SU-DHL-6 (cell line): Measurements from ENCODE around the gene HBB.

Source experiments
- H2AFZ ChIP-seq: fragments of 200-600 bp; sonication (generic); 2 replicates; pipeline ENCODE4 v1.6.1; 2014; ENCODE audit warnings: low read depth, mild to moderate bottlenecking, moderate library complexity, mixed read lengths, antibody characterized with exemption, low read length; ENCODE audit not compliant: severe bottlenecking
- H3F3A ChIP-seq: fragments of 200-600 bp; shearing (Covaris generic); 2 replicates; pipeline ENCODE4 v1.6.0; 2016; ENCODE audit warnings: antibody characterized with exemption, mild to moderate bottlenecking; ENCODE audit not compliant: insufficient read depth
- H3K27ac ChIP-seq: fragments of 200-600 bp; sonication (generic); 2 replicates; pipeline ENCODE4 v1.5.1; 2016; ENCODE audit warnings: low read depth, mild to moderate bottlenecking, low read length, moderate library complexity, mixed read lengths
- H3K27me3 ChIP-seq: fragments of 200-600 bp; sonication (generic), shearing (Covaris generic); 2 replicates; pipeline ENCODE4 v1.6.0; 2014; ENCODE audit warnings: mild to moderate bottlenecking, low read length
- H3K36me3 ChIP-seq: fragments of 200-600 bp; sonication (generic); 2 replicates; pipeline ENCODE4 v1.6.1; 2014; ENCODE audit warnings: mild to moderate bottlenecking, low read length, mixed read lengths
- H3K4me2 ChIP-seq: fragments of 300-600, 200-600 bp; shearing (Covaris generic), sonication (generic); 2 replicates; pipeline ENCODE4 v1.6.0; 2014; ENCODE audit warnings: low read length, low read depth, mild to moderate bottlenecking; ENCODE audit not compliant: poor library complexity, severe bottlenecking
- H3K4me3 ChIP-seq: fragments of 200-600 bp; sonication (generic); 2 replicates; pipeline ENCODE4 v1.5.1; 2014; ENCODE audit warnings: antibody characterized with exemption, low read length, mild to moderate bottlenecking, mixed read lengths; ENCODE audit not compliant: insufficient read depth, poor library complexity, severe bottlenecking
- H3K79me2 ChIP-seq: fragments of 200-600 bp; sonication (generic); 2 replicates; pipeline ENCODE4 v1.6.1; 2014; ENCODE audit warnings: mild to moderate bottlenecking, low read length, moderate library complexity; ENCODE audit not compliant: insufficient read depth
- H3K9ac ChIP-seq: fragments of 200-600 bp; sonication (generic); 2 replicates; pipeline ENCODE4 v1.7.0; 2014; ENCODE audit warnings: mild to moderate bottlenecking, low read length
- H3K9me2 ChIP-seq: fragments of 200-600 bp; sonication (generic); replicated peaks from 2 replicates; pipeline ENCODE4 v1.6.1; 2014; ENCODE audit warnings: low read length; ENCODE audit not compliant: insufficient read depth
- H3K9me3 ChIP-seq: fragments of 200-600 bp; sonication (generic); 2 replicates; pipeline ENCODE4 v1.6.1; 2014; ENCODE audit warnings: low read length, mixed read lengths; ENCODE audit not compliant: insufficient read depth
- H4K20me1 ChIP-seq: fragments of 200-600 bp; sonication (generic); 2 replicates; pipeline ENCODE4 v1.6.1; 2014; ENCODE audit warnings: low read depth, mild to moderate bottlenecking, antibody characterized with exemption, low read length, moderate library complexity, mixed read lengths
- EZH2phosphoT487 ChIP-seq: fragments of 200-600 bp; sonication (generic), shearing (Covaris generic); conservative IDR thresholded peaks from 2 replicates; pipeline ENCODE4 v1.6.1; 2018; ENCODE audit warnings: mild to moderate bottlenecking, antibody characterized with exemption, low read length, moderate library complexity, mixed read lengths
- TF ChIP-seq, protein P1 (sequence below): fragments of 200-600 bp; sonication (generic); IDR thresholded peaks from one replicate; pipeline ENCODE4 v1.5.1; 2017; ENCODE audit warnings: antibody characterized with exemption, mild to moderate bottlenecking, low read length, moderate library complexity; ENCODE audit not compliant: insufficient read depth, poor library complexity, severe bottlenecking

Gene HBB

DNA sequence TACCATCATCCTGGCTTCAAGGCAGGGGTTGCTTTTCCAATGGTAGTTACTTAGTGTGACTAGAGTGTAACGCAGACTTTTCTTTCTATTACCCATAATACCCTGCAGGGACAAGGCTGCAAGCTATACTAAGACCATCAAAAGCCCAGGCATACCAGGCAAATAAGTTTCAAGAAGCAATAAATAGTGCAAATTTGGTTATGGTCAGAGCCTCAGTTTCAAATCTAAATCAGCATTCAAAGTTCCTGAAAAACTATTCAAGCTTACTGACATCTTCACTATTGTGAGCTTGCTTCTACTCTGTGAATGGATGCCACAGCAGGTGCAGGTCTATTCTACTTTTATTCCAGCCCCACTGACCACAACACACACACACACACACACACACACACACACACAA is 2.5 kb upstream of the HBB start:
- Histone ChIP-seq H3K79me2 (no peaks in the 10 kb centered on the region), H4K20me1 (no peaks in the 10 kb centered on the region), H3K4me2 (no peak overlapping the region), H3K36me3 (no peaks in the 10 kb centered on the region), H3K4me3 (no peak overlapping the region), H3F3A (no peaks in the 10 kb centered on the region), H2AFZ (no peak overlapping the region), H3K9me3 (no peaks in the 10 kb centered on the region), H3K9me2 (no peaks in the 10 kb centered on the region), H3K27me3 (no peaks in the 10 kb centered on the region), H3K9ac (no peak overlapping the region), H3K27ac (no peak overlapping the region)
- no peak for TF ChIP-seq EZH2phosphoT487
- TF ChIP-seq, protein P1, sequence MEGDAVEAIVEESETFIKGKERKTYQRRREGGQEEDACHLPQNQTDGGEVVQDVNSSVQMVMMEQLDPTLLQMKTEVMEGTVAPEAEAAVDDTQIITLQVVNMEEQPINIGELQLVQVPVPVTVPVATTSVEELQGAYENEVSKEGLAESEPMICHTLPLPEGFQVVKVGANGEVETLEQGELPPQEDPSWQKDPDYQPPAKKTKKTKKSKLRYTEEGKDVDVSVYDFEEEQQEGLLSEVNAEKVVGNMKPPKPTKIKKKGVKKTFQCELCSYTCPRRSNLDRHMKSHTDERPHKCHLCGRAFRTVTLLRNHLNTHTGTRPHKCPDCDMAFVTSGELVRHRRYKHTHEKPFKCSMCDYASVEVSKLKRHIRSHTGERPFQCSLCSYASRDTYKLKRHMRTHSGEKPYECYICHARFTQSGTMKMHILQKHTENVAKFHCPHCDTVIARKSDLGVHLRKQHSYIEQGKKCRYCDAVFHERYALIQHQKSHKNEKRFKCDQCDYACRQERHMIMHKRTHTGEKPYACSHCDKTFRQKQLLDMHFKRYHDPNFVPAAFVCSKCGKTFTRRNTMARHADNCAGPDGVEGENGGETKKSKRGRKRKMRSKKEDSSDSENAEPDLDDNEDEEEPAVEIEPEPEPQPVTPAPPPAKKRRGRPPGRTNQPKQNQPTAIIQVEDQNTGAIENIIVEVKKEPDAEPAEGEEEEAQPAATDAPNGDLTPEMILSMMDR: no peak

- Histone ChIP-seq H3K27me3 (no peaks in the 10 kb centered on the region), H3K36me3 (no peaks in the 10 kb centered on the region), H3K4me2 (no peak overlapping the region), H3K4me3 (no peak overlapping the region), H3F3A (no peaks in the 10 kb centered on the region), H3K27ac (no peak overlapping the region), H4K20me1 (no peaks in the 10 kb centered on the region), H3K9me3 (no peaks in the 10 kb centered on the region), H3K9ac (no peak overlapping the region), H3K9me2 (no peaks in the 10 kb centered on the region), H3K79me2 (no peaks in the 10 kb centered on the region), H2AFZ (no peak overlapping the region)
- TF ChIP-seq EZH2phosphoT487: no peak
- TF ChIP-seq, protein P1: no peak
These were observed 1.3 kb upstream of the HBB start for GRCh38 chr11:5228124-5228523.

- Histone ChIP-seq H3K9me3 (no peaks in the 10 kb centered on the region), H2AFZ (no peak overlapping the region), H3K9ac (no peak overlapping the region), H4K20me1 (no peaks in the 10 kb centered on the region), H3F3A (no peaks in the 10 kb centered on the region), H3K9me2 (no peaks in the 10 kb centered on the region), H3K79me2 (no peaks in the 10 kb centered on the region), H3K27ac (no peak overlapping the region), H3K27me3 (no peaks in the 10 kb centered on the region), H3K4me2 (no peak overlapping the region), H3K4me3 (no peak overlapping the region), H3K36me3 (no peaks in the 10 kb centered on the region)
- TF ChIP-seq, protein P1: no peak
These were observed 810 bp upstream of the HBB start for GRCh38 chr11:5227681-5228080.

DNA sequence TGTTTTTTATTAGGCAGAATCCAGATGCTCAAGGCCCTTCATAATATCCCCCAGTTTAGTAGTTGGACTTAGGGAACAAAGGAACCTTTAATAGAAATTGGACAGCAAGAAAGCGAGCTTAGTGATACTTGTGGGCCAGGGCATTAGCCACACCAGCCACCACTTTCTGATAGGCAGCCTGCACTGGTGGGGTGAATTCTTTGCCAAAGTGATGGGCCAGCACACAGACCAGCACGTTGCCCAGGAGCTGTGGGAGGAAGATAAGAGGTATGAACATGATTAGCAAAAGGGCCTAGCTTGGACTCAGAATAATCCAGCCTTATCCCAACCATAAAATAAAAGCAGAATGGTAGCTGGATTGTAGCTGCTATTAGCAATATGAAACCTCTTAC is 1.4 kb downstream of the HBB start:
- Histone ChIP-seq H3K9me3 (no peaks in the 10 kb centered on the region), H3K27ac (no peak overlapping the region), H2AFZ (no peak overlapping the region), H3K4me3 (no peak overlapping the region), H3K36me3 (no peaks in the 10 kb centered on the region), H4K20me1 (no peaks in the 10 kb centered on the region), H3K27me3 (no peaks in the 10 kb centered on the region), H3K4me2 (no peak overlapping the region), H3K79me2 (no peaks in the 10 kb centered on the region), H3F3A (no peaks in the 10 kb centered on the region), H3K9me2 (no peaks in the 10 kb centered on the region), H3K9ac (no peak overlapping the region)
- TF ChIP-seq EZH2phosphoT487: no peak
- TF ChIP-seq, protein P1: no peak
